Gastroesophageal sphincter (tissue), 4 donors: Measurements from ENCODE around the gene SLC6A4. TPM values are rescaled to one million over a fixed set of nuclear protein-coding genes. Genes with fewer than 3 reads are reported as not detected.

Source experiments
- ATAC-seq: fragments of 150-250 bp; one replicate; pipeline ENCODE4 v1.9.1; 2016; ENCODE audit warnings: mild to moderate bottlenecking, moderate library complexity
- H3K27ac ChIP-seq, 4 donors: fragments of 200-600 bp; sonication (generic) in 3 of 4; 1 replicate in 3 of 4; 2 replicates in 1 of 4; pipeline ENCODE4 v1.5.1; 2016 to 2019
- H3K27me3 ChIP-seq: fragments of 200-600 bp; sonication (generic); one replicate; pipeline ENCODE4 v1.5.1; 2019
- H3K36me3 ChIP-seq, 2 donors: fragments of 200-600 bp; sonication (generic); one replicate each; pipeline ENCODE4 v1.5.1; 2019; ENCODE audit warnings: control low read depth in 1 of 2
- H3K4me1 ChIP-seq, 3 donors: fragments of 200-600 bp; sonication (generic); 1 replicate in 2 of 3; 2 replicates in 1 of 3; pipeline ENCODE4 v1.5.1; 2016 to 2019; ENCODE audit warnings: control low read depth in 2 of 3
- H3K4me3 ChIP-seq, 2 donors: fragments of 200-600 bp; sonication (generic); one replicate each; pipeline ENCODE4 v1.5.1; 2019; ENCODE audit warnings: mild to moderate bottlenecking in 1 of 2, moderate library complexity in 1 of 2
- H3K9me3 ChIP-seq, 3 donors: fragments of 200-600 bp; sonication (generic); one replicate each; pipeline ENCODE4 v1.5.1; 2017 to 2019; ENCODE audit warnings: control low read depth in 2 of 3
- CTCF ChIP-seq, 4 experiments: fragments of 200-600 bp in 2 of 4; fragments of 450-650 bp in 2 of 4; sonication (generic) in 1 of 4; IDR thresholded peaks; one replicate each; pipeline ENCODE4 v1.5.1; 2017 to 2019; ENCODE audit warnings: antibody characterized with exemption in 4 of 4, mild to moderate bottlenecking in 2 of 4, moderate library complexity in 2 of 4
- EP300 ChIP-seq: sonication (generic); formaldehyde crosslinking; IDR thresholded peaks from one replicate; pipeline ENCODE4 v1.6.1; 2017; ENCODE audit warnings: antibody characterized with exemption, mild to moderate bottlenecking
- POLR2A ChIP-seq, 2 donors: fragments of 450-650 bp; IDR thresholded peaks; one replicate each; pipeline ENCODE4 v1.6.1; 2017; ENCODE audit warnings: antibody characterized with exemption in 2 of 2, mild to moderate bottlenecking in 2 of 2, moderate library complexity in 1 of 2
- POLR2AphosphoS5 ChIP-seq: sonication (generic); formaldehyde crosslinking; IDR thresholded peaks from one replicate; pipeline ENCODE4 v1.6.1; 2017; ENCODE audit warnings: antibody characterized with exemption
- WGBS, 2 donors: methylation state at CpG; one replicate each; pipeline ENCODE4 v1.1.5; 2018; ENCODE audit warnings: low coverage in 1 of 2; 5-methylcytosine and 5-hydroxymethylcytosine counted together
- total RNA-seq, 4 donors: library from RNA; depleted of rRNA; stranded (reverse); fragments of >200 nt; gene quantifications; one replicate each; pipeline ENCODE4 v1.1.0, GENCODE V29; 2016

Gene SLC6A4
- total RNA-seq, 4 donors from 2014 or later: under 0.01 to 0.22 (median 0.09) TPM

- Histone ChIP-seq H3K27me3 (peaks cover 85% of the 10 kb centered on the region), H3K4me3 (no peak overlapping the region)
Measured at GRCh38 chr17:30237296-30238002, 2.0 kb upstream of the SLC6A4 start.

DNA sequence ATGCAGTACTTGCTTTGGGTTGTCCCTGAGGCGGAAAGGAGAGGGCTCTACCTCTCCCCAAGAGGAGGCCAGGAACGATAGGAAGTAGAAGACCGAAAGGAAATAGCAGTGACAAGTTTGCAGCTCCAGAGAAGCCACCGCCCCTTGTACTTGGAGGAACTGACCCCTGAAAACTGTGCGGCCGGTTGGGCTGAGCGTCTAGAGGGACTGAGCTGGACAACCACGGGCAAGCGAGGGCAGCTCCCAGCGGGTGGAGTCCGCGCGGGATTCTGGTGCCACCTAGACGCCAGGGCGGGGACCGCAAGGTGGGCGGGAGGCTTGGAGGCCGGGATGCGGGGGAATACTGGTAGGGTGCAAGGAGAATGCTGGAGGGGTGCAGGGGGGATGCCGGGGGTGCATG, 1.3 kb upstream of the SLC6A4 start:
- TF ChIP-seq CTCF (IDR thresholded peaks at IDR 0.05) (peak in 3 of 4 experiments; percentile 41 to 59 (median 49)), EP300 (no peak), POLR2A (IDR thresholded peaks at IDR 0.05) (no peak)
- peak; percentile 75 for ATAC-seq
- Histone ChIP-seq H3K27me3 (peaks cover 82% of the 10 kb centered on the region), H3K4me1 (peaks cover 0 to 40% (median 17%) of the 10 kb centered on the region in 3 donors), H3K4me3 (no peak overlapping the region), H3K36me3 (no peaks in the 10 kb centered on the region), H3K9me3 (no peaks in the 10 kb centered on the region), H3K27ac (no peak overlapping the region)
- WGBS, 2 donors: 7 to 31% methylated on average over 4 to 14 of the region's 20 CpGs

More at GRCh38 chr17:30237296-30238002, 2.0 kb upstream of the SLC6A4 start:
- H3K4me1 ChIP-seq: peaks cover 0 to 40% (median 17%) of the 10 kb centered on the region in 3 donors
- H3K9me3 ChIP-seq: no peaks in the 10 kb centered on the region
- 7 to 28% methylated on average over 8 to 15 of the region's 21 CpGs for WGBS, 2 donors
- no peak for ATAC-seq
- no peaks in the 10 kb centered on the region for H3K36me3 ChIP-seq
- H3K27ac ChIP-seq: no peak overlapping the region
- no peak for TF ChIP-seq CTCF (IDR thresholded peaks at IDR 0.05)
- no peak for TF ChIP-seq EP300
- no peak for TF ChIP-seq POLR2AphosphoS5
- TF ChIP-seq POLR2A (IDR thresholded peaks at IDR 0.05): no peak

DNA sequence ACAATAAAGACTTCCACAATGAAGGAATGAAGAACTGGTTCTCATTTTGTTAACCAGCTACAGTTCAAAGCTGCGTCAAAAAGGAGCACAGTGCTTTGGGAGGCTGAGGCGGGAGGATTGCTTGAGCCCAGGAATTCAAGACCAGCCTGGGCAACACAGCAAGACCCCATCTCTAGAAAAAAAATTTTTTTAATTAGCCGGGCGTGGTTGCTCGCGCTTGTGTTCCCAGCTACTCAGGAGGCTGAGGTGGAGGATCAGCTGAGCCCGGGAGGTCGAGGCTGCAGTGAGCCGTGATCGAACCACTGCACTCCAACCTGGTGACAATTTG, 764 bp upstream of the SLC6A4 start:
- Histone ChIP-seq H3K36me3 (no peaks in the 10 kb centered on the region), H3K4me3 (peak overlapping the region in 1 of 2 donors; percentile 52), H3K4me1 (peaks cover 0 to 40% (median 17%) of the 10 kb centered on the region in 3 donors), H3K27me3 (peaks cover 77% of the 10 kb centered on the region), H3K9me3 (no peaks in the 10 kb centered on the region), H3K27ac (no peak overlapping the region)
- no peak for ATAC-seq
- TF ChIP-seq POLR2A (IDR thresholded peaks at IDR 0.05) (no peak), POLR2AphosphoS5 (no peak), EP300 (no peak), CTCF (IDR thresholded peaks at IDR 0.05) (no peak)
- WGBS, 2 donors: 54 to 56% methylated on average over 2 to 9 of the region's 10 CpGs

DNA sequence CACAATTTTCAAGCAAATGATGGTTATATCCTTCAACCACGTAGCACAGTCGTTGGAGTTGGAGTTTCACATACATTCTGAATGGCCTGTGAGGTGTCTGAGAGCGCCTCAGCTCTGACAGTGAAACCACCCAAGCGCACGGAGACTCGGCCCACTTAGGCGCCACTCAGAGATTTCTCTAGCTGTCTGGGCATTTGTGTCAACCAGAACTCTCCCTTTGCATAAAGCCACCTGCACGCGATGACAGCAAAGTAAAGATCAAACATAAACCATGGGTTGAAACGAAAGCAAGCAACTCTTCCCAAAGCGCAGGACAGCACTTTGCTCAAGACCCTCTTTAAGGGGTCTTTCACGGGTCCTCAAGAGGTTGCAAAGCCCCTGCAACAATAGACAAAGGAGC, 533 bp downstream of the SLC6A4 start:
- peaks cover 0 to 40% (median 17%) of the 10 kb centered on the region in 3 donors for H3K4me1 ChIP-seq
- no peak for TF ChIP-seq CTCF (IDR thresholded peaks at IDR 0.05)
- no peak for TF ChIP-seq POLR2AphosphoS5
- no peak for TF ChIP-seq POLR2A (IDR thresholded peaks at IDR 0.05)
- no peak for TF ChIP-seq EP300
- peak overlapping the region in 1 of 2 donors; percentile 52 for H3K4me3 ChIP-seq
- WGBS, 2 donors: 20 to 31% methylated on average over 2 of the region's 12 CpGs
- no peaks in the 10 kb centered on the region for H3K36me3 ChIP-seq
- H3K27ac ChIP-seq: no peak overlapping the region
- ATAC-seq: no peak
- peaks cover 64% of the 10 kb centered on the region for H3K27me3 ChIP-seq
- no peaks in the 10 kb centered on the region for H3K9me3 ChIP-seq

DNA sequence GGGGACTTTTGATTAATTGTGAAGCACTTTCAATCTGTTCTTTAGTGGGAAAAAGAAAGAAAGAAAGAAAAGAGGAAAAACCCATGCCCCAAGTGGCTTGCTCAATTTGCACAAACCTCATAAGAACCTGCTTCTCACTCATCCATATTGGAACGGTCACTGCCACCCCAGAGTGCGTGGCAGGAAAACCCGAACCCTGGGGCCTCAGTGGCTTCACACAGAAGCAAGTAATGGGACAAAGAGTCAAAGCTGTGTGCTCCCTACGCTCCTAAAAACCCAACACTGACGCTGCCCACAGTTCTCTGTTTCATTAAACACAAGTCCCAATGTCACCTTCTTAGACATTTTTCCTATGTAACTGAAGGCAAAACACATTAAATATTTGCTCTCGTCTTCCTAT, 1.2 kb downstream of the SLC6A4 start:
- Histone ChIP-seq H3K27ac (no peak overlapping the region), H3K27me3 (peaks cover 62% of the 10 kb centered on the region), H3K4me1 (peaks cover 0 to 40% (median 17%) of the 10 kb centered on the region in 3 donors), H3K4me3 (no peak overlapping the region), H3K9me3 (no peaks in the 10 kb centered on the region), H3K36me3 (no peaks in the 10 kb centered on the region)
- no peak for ATAC-seq
- 78 to 79% methylated on average over 6 of the region's 6 CpGs for WGBS, 2 donors
- TF ChIP-seq POLR2AphosphoS5: no peak
- TF ChIP-seq EP300: no peak
- TF ChIP-seq POLR2A (IDR thresholded peaks at IDR 0.05): no peak
- no peak for TF ChIP-seq CTCF (IDR thresholded peaks at IDR 0.05)
